ENCODE measurements around the gene MCF2L2. TPM values are rescaled to one million over a fixed set of nuclear protein-coding genes. Genes with fewer than 3 reads are reported as not detected.

Gene MCF2L2
- polyA plus RNA-seq, 2 of the 4 experiments (the other 2 are of a cell fraction), result 0.03 to 0.05 TPM

GRCh38 chr3:183390844-183391243 lies 37.6 kb downstream of the MCF2L2 start:
- H3K9me3 ChIP-seq, result no peaks in the 10 kb centered on the region
- TF ChIP-seq NFE2L2 (conservative IDR thresholded peaks at IDR 0.05; ENCODE audit: low read length) (no peak), NPAS2 (CRISPR knock-in tag; IDR thresholded peaks at IDR 0.05; ENCODE audit: borderline replicate concordance) (no peak), PHF8 (IDR thresholded peaks at IDR 0.05; ENCODE audit: borderline replicate concordance, low read depth) (no peak), GATA3 (IDR thresholded peaks at IDR 0.05; ENCODE audit: borderline replicate concordance) (no peak)
- TF ChIP-seq, protein P1, sequence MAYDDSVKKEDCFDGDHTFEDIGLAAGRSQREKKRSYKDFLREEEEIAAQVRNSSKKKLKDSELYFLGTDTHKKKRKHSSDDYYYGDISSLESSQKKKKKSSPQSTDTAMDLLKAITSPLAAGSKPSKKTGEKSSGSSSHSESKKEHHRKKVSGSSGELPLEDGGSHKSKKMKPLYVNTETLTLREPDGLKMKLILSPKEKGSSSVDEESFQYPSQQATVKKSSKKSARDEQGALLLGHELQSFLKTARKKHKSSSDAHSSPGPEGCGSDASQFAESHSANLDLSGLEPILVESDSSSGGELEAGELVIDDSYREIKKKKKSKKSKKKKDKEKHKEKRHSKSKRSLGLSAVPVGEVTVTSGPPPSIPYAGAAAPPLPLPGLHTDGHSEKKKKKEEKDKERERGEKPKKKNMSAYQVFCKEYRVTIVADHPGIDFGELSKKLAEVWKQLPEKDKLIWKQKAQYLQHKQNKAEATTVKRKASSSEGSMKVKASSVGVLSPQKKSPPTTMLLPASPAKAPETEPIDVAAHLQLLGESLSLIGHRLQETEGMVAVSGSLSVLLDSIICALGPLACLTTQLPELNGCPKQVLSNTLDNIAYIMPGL (CRISPR knock-in tag; IDR thresholded peaks at IDR 0.05; ENCODE audit: borderline replicate concordance), result no peak
- ATAC-seq (no peak), FAIRE-seq (no peak), DNase-seq (ENCODE audit: low read depth in 1 of 2, low spot score in 1 of 2) (no peak)
- no peak overlapping the region for H3K4me3 ChIP-seq
- ChIA-PET CTCF (interaction anchor here (0.6 to 5.3 kb wide), 2 partner anchors 8 to 206 kb away, joined by 3 to 38 read pairs; no protein-coding TSS in a partner anchor), POLR2A (no interaction called here)
- H3K4me2 ChIP-seq, result no peak overlapping the region
- H3K27ac ChIP-seq, result no peak overlapping the region
- H3K4me1 ChIP-seq, result no peaks in the 10 kb centered on the region

- 67% methylated on average over 5 of the region's 7 CpGs for WGBS (ENCODE audit: missing lambda C conversion rate)
- Histone ChIP-seq H3K9me3 (no peaks in the 10 kb centered on the region), H3K27ac (no peak overlapping the region), H3K4me3 (no peak overlapping the region), H3K4me2 (no peak overlapping the region), H3K4me1 (no peaks in the 10 kb centered on the region)
- TF ChIP-seq, protein P2, sequence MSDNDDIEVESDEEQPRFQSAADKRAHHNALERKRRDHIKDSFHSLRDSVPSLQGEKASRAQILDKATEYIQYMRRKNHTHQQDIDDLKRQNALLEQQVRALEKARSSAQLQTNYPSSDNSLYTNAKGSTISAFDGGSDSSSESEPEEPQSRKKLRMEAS (IDR thresholded peaks at IDR 0.05), result no peak
- no peak for TF ChIP-seq EHF (CRISPR knock-in tag; IDR thresholded peaks at IDR 0.05)
- no peak for TF ChIP-seq ZNF302 (CRISPR knock-in tag; IDR thresholded peaks at IDR 0.05)
- no peak for TF ChIP-seq CHD4 (IDR thresholded peaks at IDR 0.05; ENCODE audit: borderline replicate concordance)
- TF ChIP-seq HES2 (IDR thresholded peaks at IDR 0.05), result no peak
- TF ChIP-seq, protein P1 (CRISPR knock-in tag; IDR thresholded peaks at IDR 0.05; ENCODE audit: borderline replicate concordance), result no peak
- no peak for TF ChIP-seq HOXA7 (CRISPR knock-in tag; IDR thresholded peaks at IDR 0.05)
- no peak for TF ChIP-seq ATOH8 (CRISPR knock-in tag; IDR thresholded peaks at IDR 0.05; ENCODE audit: low read depth)
- TF ChIP-seq ESRRA (IDR thresholded peaks at IDR 0.05; ENCODE audit: borderline replicate concordance, low read length), result no peak
- no peak for TF ChIP-seq JUN (IDR thresholded peaks at IDR 0.05)
- TF ChIP-seq EP300 (IDR thresholded peaks at IDR 0.05), result no peak
- no peak for TF ChIP-seq RFX5 (IDR thresholded peaks at IDR 0.05)
- TF ChIP-seq, protein P3, sequence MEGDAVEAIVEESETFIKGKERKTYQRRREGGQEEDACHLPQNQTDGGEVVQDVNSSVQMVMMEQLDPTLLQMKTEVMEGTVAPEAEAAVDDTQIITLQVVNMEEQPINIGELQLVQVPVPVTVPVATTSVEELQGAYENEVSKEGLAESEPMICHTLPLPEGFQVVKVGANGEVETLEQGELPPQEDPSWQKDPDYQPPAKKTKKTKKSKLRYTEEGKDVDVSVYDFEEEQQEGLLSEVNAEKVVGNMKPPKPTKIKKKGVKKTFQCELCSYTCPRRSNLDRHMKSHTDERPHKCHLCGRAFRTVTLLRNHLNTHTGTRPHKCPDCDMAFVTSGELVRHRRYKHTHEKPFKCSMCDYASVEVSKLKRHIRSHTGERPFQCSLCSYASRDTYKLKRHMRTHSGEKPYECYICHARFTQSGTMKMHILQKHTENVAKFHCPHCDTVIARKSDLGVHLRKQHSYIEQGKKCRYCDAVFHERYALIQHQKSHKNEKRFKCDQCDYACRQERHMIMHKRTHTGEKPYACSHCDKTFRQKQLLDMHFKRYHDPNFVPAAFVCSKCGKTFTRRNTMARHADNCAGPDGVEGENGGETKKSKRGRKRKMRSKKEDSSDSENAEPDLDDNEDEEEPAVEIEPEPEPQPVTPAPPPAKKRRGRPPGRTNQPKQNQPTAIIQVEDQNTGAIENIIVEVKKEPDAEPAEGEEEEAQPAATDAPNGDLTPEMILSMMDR (IDR thresholded peaks at IDR 0.05), result no peak
- TF ChIP-seq POLR2A (IDR thresholded peaks at IDR 0.05; ENCODE audit: low read length), result no peak
- TF ChIP-seq POLR2AphosphoS2 (conservative IDR thresholded peaks at IDR 0.05; ENCODE audit: low read length), result no peak
- no peak for TF ChIP-seq CHD2 (IDR thresholded peaks at IDR 0.05; ENCODE audit: low read length, partially characterized antibody)
- no peak for TF ChIP-seq NPAS2 (CRISPR knock-in tag; IDR thresholded peaks at IDR 0.05; ENCODE audit: borderline replicate concordance)
- no peak for TF ChIP-seq MAZ (IDR thresholded peaks at IDR 0.05; ENCODE audit: borderline replicate concordance, low read depth, low read length)
- TF ChIP-seq RAD21 (conservative IDR thresholded peaks at IDR 0.05 in 1 of 2, IDR thresholded peaks at IDR 0.05 in 1 of 2), result no peak
- POLR2A ChIA-PET, result no interaction called here
- CTCF ChIA-PET, result interaction anchor here (2.7 to 5.3 kb wide), 2 partner anchors 204 to 266 kb away, joined by 9 to 38 read pairs; no protein-coding TSS in a partner anchor
- no peak for ATAC-seq
- DNase-seq (ENCODE audit: low read depth in 1 of 2, low spot score in 1 of 2), result no peak
- FAIRE-seq, result no peak
Observed at GRCh38 chr3:183388213-183388895, 40.1 kb downstream of the MCF2L2 start.
